Smooth muscle cell (in vitro differentiated cells): ENCODE measurements around the gene CEP89. TPM values are rescaled to one million over a fixed set of nuclear protein-coding genes. Genes with fewer than 3 reads are reported as not detected.
"Not testable (repeated sequence)": the region's sequence is repeated elsewhere in the genome, so short reads cannot be mapped to it uniquely, and the experiment has no call there.

Source experiments
- DNase-seq: peaks from one replicate; lab custom pipeline; 2025; ENCODE audit not compliant: unreplicated experiment; lab: John Stamatoyannopoulos, UW
- H2AFZ ChIP-seq: fragments of 200-600 bp; sonication (generic); 2 replicates; pipeline ENCODE4 v1.6.0; 2016; ENCODE audit warnings: antibody characterized with exemption, low read depth, mild to moderate bottlenecking
- H3F3A ChIP-seq: fragments of 200-600 bp; sonication (generic); 2 replicates; pipeline ENCODE4 v1.6.0; 2017; ENCODE audit warnings: antibody characterized with exemption, low read depth
- H3K27ac ChIP-seq: fragments of 200-600 bp; sonication (generic); 2 replicates; pipeline ENCODE4 v1.5.1; 2016; ENCODE audit warnings: low read depth, mild to moderate bottlenecking
- H3K27me3 ChIP-seq: fragments of 200-600 bp; sonication (generic); 2 replicates; pipeline ENCODE4 v1.6.1; 2016; ENCODE audit warnings: low read depth, mild to moderate bottlenecking
- H3K36me3 ChIP-seq: fragments of 200-600 bp; sonication (generic); 2 replicates; pipeline ENCODE4 v1.5.1; 2016; ENCODE audit warnings: low read depth
- H3K4me1 ChIP-seq: fragments of 200-600 bp; sonication (generic); 2 replicates; pipeline ENCODE4 v1.5.1; 2016; ENCODE audit warnings: low read depth
- H3K4me2 ChIP-seq: fragments of 200-600 bp; sonication (generic); 2 replicates; pipeline ENCODE4 v1.6.0; 2016; ENCODE audit warnings: mild to moderate bottlenecking
- H3K4me3 ChIP-seq: fragments of 200-600 bp; sonication (generic); 2 replicates; pipeline ENCODE4 v1.5.1; 2016; ENCODE audit warnings: mild to moderate bottlenecking
- H3K79me2 ChIP-seq: fragments of 200-600 bp; sonication (generic); 2 replicates; pipeline ENCODE4 v1.6.0; 2016; ENCODE audit warnings: low read depth, mild to moderate bottlenecking
- H3K9ac ChIP-seq: fragments of 200-600 bp; sonication (generic); 2 replicates; pipeline ENCODE4 v1.6.0; 2016; ENCODE audit warnings: low read depth
- H3K9me3 ChIP-seq: fragments of 200-600 bp; sonication (generic); replicated peaks from 2 replicates; pipeline ENCODE4 v1.5.1; 2016; ENCODE audit warnings: low read depth
- H4K20me1 ChIP-seq: fragments of 200-600 bp; sonication (generic); 2 replicates; pipeline ENCODE4 v1.6.0; 2016; ENCODE audit warnings: low read depth
- WGBS: methylation state at CpG from one replicate; pipeline ENCODE4 v1.1.7; 2016; ENCODE audit warnings: low lambda C conversion rate; 5-methylcytosine and 5-hydroxymethylcytosine counted together
- polyA plus RNA-seq: library from polyadenylated mRNA; unstranded; fragments of >200 nt; fragmentation: Nextera tagmentation; extraction: Ambion mirVana; gene quantifications from 2 replicates; pipeline ENCODE4 v1.2.1, GENCODE V29; 2016
- total RNA-seq: library from RNA; depleted of rRNA; stranded (reverse); fragments of >200 nt; gene quantifications from 2 replicates; pipeline ENCODE4 v1.2.3, GENCODE V29; 2014
- TF ChIP-seq, protein P1 (sequence below): fragments of 200-600 bp; sonication (generic); IDR thresholded peaks from 2 replicates; pipeline ENCODE4 v1.5.1; 2017; ENCODE audit warnings: borderline replicate concordance, mild to moderate bottlenecking, antibody characterized with exemption; ENCODE audit not compliant: insufficient read depth, poor library complexity, severe bottlenecking

The CEP89 gene
- total and polyA plus RNA-seq, 2 experiments from 2014 or later = 11.7 to 19.6 TPM

DNA sequence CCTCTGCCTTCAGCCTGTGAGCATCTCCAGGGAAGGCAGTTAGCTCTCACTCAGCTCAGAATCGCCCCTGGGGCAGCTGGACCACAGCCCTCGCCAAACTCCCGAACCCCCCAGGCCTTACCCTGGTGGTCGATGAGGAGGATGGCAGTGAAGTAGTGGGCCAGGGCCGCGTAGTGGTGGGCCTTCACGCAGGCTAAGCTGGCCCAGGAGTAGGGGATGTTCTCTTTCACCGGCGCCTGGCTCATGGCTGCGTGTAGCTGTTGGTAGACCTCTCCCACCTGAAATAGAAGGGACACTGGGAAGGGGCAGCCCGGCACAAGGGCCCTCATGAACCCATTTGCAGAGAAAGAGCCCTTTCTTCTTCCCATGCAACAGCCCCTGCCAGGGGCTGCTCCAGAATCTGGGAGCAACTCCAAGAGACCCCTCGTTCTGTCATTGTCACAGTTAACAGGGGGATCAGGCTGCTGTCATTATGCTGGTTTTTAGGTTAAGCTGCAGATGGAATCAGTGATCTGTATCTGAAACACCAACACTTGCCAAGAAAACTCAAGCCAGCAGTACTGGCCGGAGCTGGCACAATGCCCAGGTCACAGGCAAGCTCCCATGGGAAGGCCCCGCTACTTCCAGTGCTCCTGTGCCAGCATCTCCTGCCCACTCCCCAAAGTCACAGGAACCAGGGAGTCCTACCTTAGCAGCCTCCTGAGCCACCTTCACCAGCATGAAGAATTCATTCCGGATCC is 30.5 kb upstream of the CEP89 start:
- H4K20me1 ChIP-seq, H3K4me3 ChIP-seq, H2AFZ ChIP-seq, H3K79me2 ChIP-seq, H3K4me2 ChIP-seq, DNase-seq, H3K27me3 ChIP-seq, H3K9me3 ChIP-seq, H3K9ac ChIP-seq, H3K36me3 ChIP-seq, H3K4me1 ChIP-seq, H3K27ac ChIP-seq, H3F3A ChIP-seq: not testable (repeated sequence)
- WGBS = 89% methylated on average over 15 of the region's 15 CpGs

DNA sequence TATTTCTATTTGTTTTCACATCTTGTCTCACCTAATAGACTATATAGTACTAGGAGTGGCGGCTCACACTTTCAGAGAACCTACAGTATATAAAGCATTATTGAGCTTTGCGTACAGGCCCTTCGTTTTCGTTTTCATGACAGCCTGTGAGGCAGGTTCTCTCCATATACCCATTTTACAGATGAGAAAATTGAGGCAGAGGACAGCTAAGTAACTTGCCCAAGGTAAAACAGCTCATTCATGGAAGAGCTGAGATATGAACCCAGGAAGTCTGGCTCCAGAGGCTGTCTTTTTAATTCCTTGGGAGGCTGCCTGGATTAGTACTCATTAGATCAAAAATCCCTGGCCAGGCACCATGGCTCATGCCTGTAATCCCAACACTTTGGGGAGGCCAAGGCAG is 29.2 kb upstream of the CEP89 start:
- Histone ChIP-seq H2AFZ (no peak overlapping the region), H3K4me1 (no peaks in the 10 kb centered on the region), H3F3A (no peaks in the 10 kb centered on the region), H3K9ac (no peak overlapping the region), H3K4me3 (no peak overlapping the region), H3K4me2 (no peak overlapping the region), H3K27me3 (no peaks in the 10 kb centered on the region), H3K9me3 (no peaks in the 10 kb centered on the region), H3K79me2 (no peaks in the 10 kb centered on the region), H4K20me1 (no peaks in the 10 kb centered on the region), H3K27ac (no peak overlapping the region), H3K36me3 (no peaks in the 10 kb centered on the region)
- TF ChIP-seq, protein P1, sequence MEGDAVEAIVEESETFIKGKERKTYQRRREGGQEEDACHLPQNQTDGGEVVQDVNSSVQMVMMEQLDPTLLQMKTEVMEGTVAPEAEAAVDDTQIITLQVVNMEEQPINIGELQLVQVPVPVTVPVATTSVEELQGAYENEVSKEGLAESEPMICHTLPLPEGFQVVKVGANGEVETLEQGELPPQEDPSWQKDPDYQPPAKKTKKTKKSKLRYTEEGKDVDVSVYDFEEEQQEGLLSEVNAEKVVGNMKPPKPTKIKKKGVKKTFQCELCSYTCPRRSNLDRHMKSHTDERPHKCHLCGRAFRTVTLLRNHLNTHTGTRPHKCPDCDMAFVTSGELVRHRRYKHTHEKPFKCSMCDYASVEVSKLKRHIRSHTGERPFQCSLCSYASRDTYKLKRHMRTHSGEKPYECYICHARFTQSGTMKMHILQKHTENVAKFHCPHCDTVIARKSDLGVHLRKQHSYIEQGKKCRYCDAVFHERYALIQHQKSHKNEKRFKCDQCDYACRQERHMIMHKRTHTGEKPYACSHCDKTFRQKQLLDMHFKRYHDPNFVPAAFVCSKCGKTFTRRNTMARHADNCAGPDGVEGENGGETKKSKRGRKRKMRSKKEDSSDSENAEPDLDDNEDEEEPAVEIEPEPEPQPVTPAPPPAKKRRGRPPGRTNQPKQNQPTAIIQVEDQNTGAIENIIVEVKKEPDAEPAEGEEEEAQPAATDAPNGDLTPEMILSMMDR = no peak
- DNase-seq = no peak
- WGBS = 97% methylated on average over 4 of the region's 4 CpGs

DNA sequence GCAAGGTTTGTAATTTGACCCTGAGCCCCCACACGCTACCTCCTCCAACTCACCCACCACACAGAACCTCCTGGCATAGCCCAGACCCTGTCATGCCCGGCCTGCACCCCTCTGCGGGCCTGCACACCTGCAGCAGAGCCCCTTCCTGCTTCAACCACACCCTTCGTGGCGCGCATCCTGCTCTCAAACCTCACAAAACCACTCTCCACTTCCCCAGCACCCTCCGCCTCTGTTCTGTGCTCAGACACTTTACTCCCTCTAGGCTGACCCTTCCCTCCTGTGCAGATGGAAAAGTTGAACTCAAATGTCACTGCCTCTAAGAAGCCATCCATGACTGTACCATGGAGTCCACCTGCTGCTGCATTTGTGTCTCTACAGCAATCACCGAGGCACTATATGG is 28.8 kb upstream of the CEP89 start:
- H3K4me2 ChIP-seq = no peak overlapping the region
- no peaks in the 10 kb centered on the region for H3K4me1 ChIP-seq
- H3K9ac ChIP-seq = no peak overlapping the region
- H3K36me3 ChIP-seq = no peaks in the 10 kb centered on the region
- H3K4me3 ChIP-seq = no peak overlapping the region
- no peak for DNase-seq
- TF ChIP-seq, protein P1 = no peak
- 96% methylated on average over 8 of the region's 8 CpGs for WGBS
- no peak overlapping the region for H2AFZ ChIP-seq
- H3K79me2 ChIP-seq = no peaks in the 10 kb centered on the region
- H3F3A ChIP-seq = no peaks in the 10 kb centered on the region
- H3K9me3 ChIP-seq = no peaks in the 10 kb centered on the region
- H3K27ac ChIP-seq = no peak overlapping the region
- H3K27me3 ChIP-seq = no peaks in the 10 kb centered on the region
- no peaks in the 10 kb centered on the region for H4K20me1 ChIP-seq

DNA sequence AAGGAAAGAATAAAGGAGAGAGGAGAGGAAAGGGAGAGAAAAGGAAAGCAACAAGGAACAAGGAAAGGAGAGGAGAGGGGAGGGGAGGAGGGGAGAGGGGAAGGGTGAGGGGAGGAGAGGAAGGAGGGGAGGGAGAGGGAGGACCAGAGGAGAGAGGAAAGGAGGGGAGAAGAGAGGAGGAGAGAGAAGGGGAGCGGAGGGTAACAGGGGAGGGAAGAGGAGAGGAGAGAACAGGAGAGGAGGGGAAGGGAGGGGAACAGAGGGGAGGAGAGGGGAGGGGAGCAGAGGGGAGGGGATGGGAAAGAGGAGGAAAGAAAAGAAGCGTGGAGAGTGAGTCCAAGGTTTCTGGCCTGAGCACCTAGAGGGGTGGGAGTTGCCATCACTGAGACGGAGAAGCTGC is 27.0 kb upstream of the CEP89 start:
- no peak overlapping the region for H2AFZ ChIP-seq
- H3K4me2 ChIP-seq = no peak overlapping the region
- no peaks in the 10 kb centered on the region for H3K36me3 ChIP-seq
- H3K4me1 ChIP-seq = no peaks in the 10 kb centered on the region
- no peak overlapping the region for H3K9ac ChIP-seq
- no peak overlapping the region for H3K27ac ChIP-seq
- H3K4me3 ChIP-seq = no peak overlapping the region
- no peaks in the 10 kb centered on the region for H4K20me1 ChIP-seq
- WGBS = 50% methylated on average over 2 of the region's 3 CpGs
- H3K9me3 ChIP-seq = no peaks in the 10 kb centered on the region
- DNase-seq = no peak
- TF ChIP-seq, protein P1 = no peak
- no peaks in the 10 kb centered on the region for H3F3A ChIP-seq
- no peaks in the 10 kb centered on the region for H3K27me3 ChIP-seq
- H3K79me2 ChIP-seq = no peaks in the 10 kb centered on the region
